GM12801 (cell line): ENCODE measurements around the gene MYO1C.

Source experiments
- CTCF ChIP-seq: IDR thresholded peaks from one replicate; pipeline ENCODE4 v1.5.1; 2011; ENCODE audit warnings: control low read depth; ENCODE audit not compliant: insufficient read length; ENCODE audit errors: extremely low read depth

Gene MYO1C

GRCh38 chr17:1431631-1432104 is 60.8 kb downstream of the MYO1C start:
- TF ChIP-seq CTCF = no peak

GRCh38 chr17:1423456-1424135 is 68.9 kb downstream of the MYO1C start:
- no peak for TF ChIP-seq CTCF

- TF ChIP-seq CTCF = no peak
These were observed 69.6 kb downstream of the MYO1C start for GRCh38 chr17:1422885-1423284.

GRCh38 chr17:1421470-1421869 is 71.0 kb downstream of the MYO1C start:
- no peak for TF ChIP-seq CTCF

DNA sequence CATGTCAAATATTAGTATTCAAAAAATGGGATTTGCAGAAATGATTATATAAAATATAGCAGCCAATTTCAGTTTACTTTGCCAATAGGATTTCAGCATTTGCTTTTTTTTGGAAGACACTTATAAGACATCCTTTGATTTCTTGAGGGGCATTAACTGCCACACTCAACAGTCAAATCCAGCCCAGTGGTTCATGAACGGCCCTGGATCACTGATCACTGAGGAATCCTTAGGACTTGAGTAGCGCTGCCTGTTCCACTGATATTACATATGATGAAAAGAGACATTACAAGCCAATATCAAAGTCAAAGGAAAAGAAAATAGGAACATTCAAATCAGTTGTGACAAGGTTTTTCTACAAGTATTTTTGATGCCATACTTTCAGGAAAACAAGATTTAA is 71.5 kb downstream of the MYO1C start:
- TF ChIP-seq CTCF = no peak

DNA sequence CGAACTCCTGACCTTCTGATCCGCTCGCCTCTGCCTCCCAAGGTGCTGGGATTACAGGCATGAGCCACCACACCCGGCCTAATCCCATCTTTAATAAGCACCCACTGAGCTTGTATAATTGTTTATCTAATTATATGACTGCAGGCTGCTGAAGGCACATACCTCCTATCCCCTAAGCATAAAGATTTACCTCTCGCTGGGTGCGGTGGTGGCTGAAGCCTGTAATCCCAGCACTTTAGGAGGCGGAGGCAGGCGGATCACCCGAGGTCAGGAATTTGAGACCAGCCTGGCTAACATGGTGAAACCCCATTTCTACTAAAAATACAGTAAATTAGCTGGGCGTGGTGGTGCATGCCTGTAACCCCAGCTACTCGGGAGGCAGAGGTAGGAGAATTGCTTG is 72.3 kb downstream of the MYO1C start:
- TF ChIP-seq CTCF = no peak

DNA sequence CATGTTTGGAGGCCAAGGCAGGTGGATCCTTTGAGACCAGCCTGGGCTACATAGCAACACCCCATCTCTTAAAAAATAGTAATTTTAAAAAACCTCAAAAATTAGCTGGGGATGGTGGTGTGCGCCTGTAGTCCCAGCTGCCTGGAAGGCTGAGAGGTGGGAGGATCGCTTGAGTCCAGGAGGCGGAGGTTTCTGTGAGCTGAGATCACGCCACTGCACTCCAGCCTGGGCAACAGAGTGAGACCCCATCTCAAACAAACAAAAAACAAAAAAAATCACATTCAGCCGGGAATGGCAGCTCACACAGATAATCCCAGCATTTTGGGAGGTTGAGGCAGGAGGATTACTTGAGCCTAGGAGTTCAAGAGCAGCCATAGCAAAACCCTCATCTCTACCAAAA is 76.1 kb downstream of the MYO1C start:
- no peak for TF ChIP-seq CTCF
